Large intestine (tissue), 12 donors: ENCODE results near the gene TBXAS1. TPM values are rescaled to one million over a fixed set of nuclear protein-coding genes. Genes with fewer than 3 reads are reported as not detected.

Source experiments
- DNase-seq, 2 donors: peaks; one replicate each; pipeline versions ENCODE4 v3.0.0 to v3.0.0-alpha.2; 2013
- H3K27ac ChIP-seq: one replicate; pipeline ENCODE4 v1.5.1; 2013; ENCODE audit warnings: low read length
- H3K27me3 ChIP-seq: 2 replicates; pipeline ENCODE4 v1.6.1; 2013; ENCODE audit warnings: low read length; ENCODE audit not compliant: control insufficient read depth, insufficient read depth
- H3K36me3 ChIP-seq: 2 replicates; pipeline ENCODE4 v1.6.1; 2013; ENCODE audit warnings: low read length; ENCODE audit not compliant: control insufficient read depth, insufficient read depth
- H3K4me1 ChIP-seq: one replicate; pipeline ENCODE4 v1.6.1; 2013; ENCODE audit warnings: low read length; ENCODE audit not compliant: control insufficient read depth, insufficient read depth
- H3K4me3 ChIP-seq: one replicate; pipeline ENCODE4 v1.5.1; 2013; ENCODE audit warnings: low read length
- H3K9me3 ChIP-seq: one replicate; pipeline ENCODE4 v1.6.1; 2013; ENCODE audit warnings: mild to moderate bottlenecking, low read depth, low read length, moderate library complexity; ENCODE audit not compliant: control insufficient read depth
- whole genome bisulfite sequencing: methylation state at CpG from one replicate; pipeline ENCODE4 v1.1.5; 2013; ENCODE audit warnings: low lambda C conversion rate; ENCODE audit not compliant: insufficient coverage; 5-methylcytosine and 5-hydroxymethylcytosine counted together
- long read RNA-seq, 11 donors: transcript quantifications; one replicate each; lab custom pipeline, GENCODE V29; 2026
- polyA plus RNA-seq: library from polyadenylated mRNA; unstranded; fragments of 120-200 nt; gene quantifications from one replicate; pipeline ENCODE4 v1.2.1, GENCODE V29; 2013

TBXAS1 gene
- 9.6 TPM for polyA plus RNA-seq
- long read RNA-seq, donor 1, partial matches to known transcripts = 0 of 1 reads
- long read RNA-seq, donor 1, other reads (novel, unspliced or antisense) = 0 of 1 reads
- long read RNA-seq, donor 2, partial matches to known transcripts = 0 of 3 reads
- long read RNA-seq, donor 2, other reads (novel, unspliced or antisense) = 0 of 3 reads
- long read RNA-seq, donor 3, partial matches to known transcripts = 0 of 2 reads
- long read RNA-seq, donor 3, other reads (novel, unspliced or antisense) = 0 of 2 reads
- long read RNA-seq, donor 4 = 0 reads
- long read RNA-seq, donor 5, partial matches to known transcripts = 0 of 1 reads
- long read RNA-seq, donor 5, other reads (novel, unspliced or antisense) = 0 of 1 reads
- long read RNA-seq, donor 6, partial matches to known transcripts = 0 of 2 reads
- long read RNA-seq, donor 6, other reads (novel, unspliced or antisense) = 0 of 2 reads
- long read RNA-seq, donor 7, partial matches to known transcripts = 0 of 1 reads
- long read RNA-seq, donor 7, other reads (novel, unspliced or antisense) = 0 of 1 reads
- long read RNA-seq, donor 8, transcript TBXAS1-208 (13 exons, 1,963 nt) = major isoform, 5 of 5 reads
- long read RNA-seq, donor 8, partial matches to known transcripts = 0 of 5 reads
- long read RNA-seq, donor 8, other reads (novel, unspliced or antisense) = 0 of 5 reads
- long read RNA-seq, donor 9, partial matches to known transcripts = 0 of 4 reads
- long read RNA-seq, donor 9, other reads (novel, unspliced or antisense) = 0 of 4 reads
- long read RNA-seq, donor 10, partial matches to known transcripts = 0 of 2 reads
- long read RNA-seq, donor 10, other reads (novel, unspliced or antisense) = 0 of 2 reads
- long read RNA-seq, donor 11, partial matches to known transcripts = 0 of 1 reads
- long read RNA-seq, donor 11, other reads (novel, unspliced or antisense) = 0 of 1 reads

DNA sequence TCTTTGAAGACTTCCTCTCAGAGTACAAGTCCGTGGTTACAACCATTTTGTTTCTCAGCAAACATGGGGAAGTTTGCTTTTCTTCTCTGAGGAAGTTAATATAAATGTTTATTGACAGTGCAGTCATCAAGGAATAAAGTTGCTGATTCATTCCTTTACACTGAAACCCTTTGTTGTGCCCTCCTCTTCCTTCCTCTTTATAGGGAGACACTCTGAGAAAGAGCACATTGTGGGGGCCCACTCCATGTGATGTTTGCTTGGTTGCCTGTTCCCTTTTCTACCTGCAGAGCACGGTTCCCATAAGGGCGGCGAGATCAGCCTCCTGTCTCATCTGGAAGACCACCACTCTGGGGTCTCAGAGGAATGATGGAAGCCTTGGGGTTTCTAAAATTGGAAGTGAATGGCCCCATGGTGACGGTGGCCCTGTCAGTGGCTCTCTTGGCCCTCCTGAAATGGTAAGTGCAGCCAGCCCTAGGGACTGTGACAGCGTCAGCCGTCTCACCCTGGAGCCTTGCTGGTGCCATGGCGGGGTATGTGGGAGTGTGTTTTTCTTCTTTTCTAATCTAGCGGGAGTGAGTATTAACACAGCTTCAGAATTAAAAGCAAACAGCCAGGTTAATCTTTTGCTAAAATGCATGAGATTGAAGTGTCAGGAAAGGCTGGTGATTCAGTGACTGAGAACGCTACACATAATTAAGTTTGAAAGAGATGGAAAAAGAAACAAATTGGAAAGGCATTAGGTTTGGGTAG, at the start of gene TBXAS1:
TSS of gene TBXAS1 (plus strand) at position 240 of the 750 bp plus-strand sequence. CDS start at position 367, 127 bp downstream.
- peak in 1 of 2 donors; percentile 26 for DNase-seq
- Histone ChIP-seq H3K36me3 (no peaks in the 10 kb centered on the region), H3K27me3 (peaks cover 4% of the 10 kb centered on the region), H3K9me3 (no peaks in the 10 kb centered on the region), H3K27ac (no peak within 1 kb of the TSS), H3K4me3 (peak within 1 kb of the TSS; percentile 16), H3K4me1 (no peaks in the 10 kb centered on the region)
- WGBS = no CpG with 5 or more reads among the region's 10 CpGs

DNA sequence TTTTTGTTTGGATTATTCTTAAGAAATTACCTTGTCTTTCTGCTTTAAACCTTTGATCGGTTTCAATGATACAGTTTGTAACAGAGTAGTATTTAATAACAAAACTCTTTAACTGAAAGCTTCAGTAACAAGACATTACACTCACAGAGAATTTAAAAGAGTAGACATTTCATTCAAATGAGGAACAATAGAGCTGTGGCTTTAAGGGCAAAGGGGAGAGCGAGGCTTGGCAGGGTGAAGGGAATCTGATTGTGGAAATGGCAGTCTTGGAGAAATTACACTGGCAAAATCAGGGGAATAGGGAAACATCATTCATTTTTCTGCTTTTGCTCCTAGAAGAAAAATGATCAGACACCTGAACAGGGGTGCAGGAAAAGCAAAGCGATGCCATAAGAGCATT, 46.1 kb upstream of the TBXAS1 start:
- Histone ChIP-seq H3K4me1 (peaks cover 3% of the 10 kb centered on the region), H3K27ac (no peak overlapping the region), H3K4me3 (no peak overlapping the region), H3K9me3 (no peaks in the 10 kb centered on the region), H3K36me3 (no peaks in the 10 kb centered on the region), H3K27me3 (peaks cover 14% of the 10 kb centered on the region)
- WGBS = 86% methylated on average over 2 of the region's 3 CpGs
- DNase-seq = no peak

DNA sequence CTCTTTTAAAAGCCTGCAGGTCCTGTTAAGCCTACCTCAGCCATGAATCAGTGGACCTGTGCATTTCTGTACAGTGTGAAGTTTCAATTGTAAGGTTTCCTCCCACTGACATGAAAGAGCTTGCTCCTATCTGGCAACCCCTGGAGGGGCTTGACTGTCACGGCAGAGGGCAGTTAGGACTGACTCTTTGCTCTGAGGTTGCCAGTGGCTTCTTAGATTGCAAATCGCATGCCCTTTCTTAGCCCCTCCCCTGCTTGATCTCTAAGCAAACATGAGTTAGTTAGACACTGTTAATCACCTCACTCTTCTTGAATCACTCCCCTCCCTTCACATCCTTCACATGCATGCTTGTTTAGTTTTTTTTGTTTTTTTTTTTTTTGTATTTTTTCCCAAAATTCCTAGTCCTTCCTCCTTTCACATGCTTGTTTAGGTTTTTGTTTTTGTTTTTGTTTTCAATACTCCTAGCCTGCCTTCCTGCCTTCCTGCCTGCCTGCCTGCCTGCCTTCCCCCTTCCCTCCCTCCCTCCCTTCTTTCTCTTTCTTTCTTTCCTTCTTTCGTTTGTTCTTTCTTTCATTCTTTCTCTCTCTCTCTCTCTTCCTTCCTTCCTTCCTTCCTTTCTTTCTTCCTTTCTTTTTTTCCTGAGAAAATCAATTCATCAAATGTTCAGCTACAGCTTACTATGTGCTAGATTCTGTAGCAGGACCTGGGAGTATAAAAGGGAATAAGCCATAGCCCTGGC, 45.2 kb upstream of the TBXAS1 start:
- DNase-seq = no peak
- peaks cover under 1% of the 10 kb centered on the region for H3K4me1 ChIP-seq
- 31% methylated on average over 2 of the region's 3 CpGs for WGBS
- no peak overlapping the region for H3K4me3 ChIP-seq
- H3K9me3 ChIP-seq = no peaks in the 10 kb centered on the region
- no peak overlapping the region for H3K27ac ChIP-seq
- H3K27me3 ChIP-seq = peaks cover 14% of the 10 kb centered on the region
- no peaks in the 10 kb centered on the region for H3K36me3 ChIP-seq

DNA sequence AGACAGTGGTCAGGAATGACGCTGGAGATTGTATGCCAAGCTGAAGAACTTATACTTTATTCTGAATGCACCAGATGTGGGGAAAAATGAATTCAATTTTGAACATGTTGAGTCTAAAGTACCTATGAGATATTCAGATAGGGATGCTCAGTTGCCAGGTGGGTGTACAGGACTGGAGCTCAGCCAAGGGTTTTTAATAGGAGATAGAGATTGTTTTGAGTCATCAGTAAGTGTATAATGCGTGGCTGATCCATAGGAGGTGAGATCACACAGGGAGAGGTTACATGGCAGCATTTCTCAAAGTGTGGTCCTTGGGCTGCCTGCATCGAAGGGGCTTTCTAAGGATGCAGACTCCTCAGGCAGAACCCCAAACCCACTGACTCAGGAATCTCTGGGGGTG, 44.4 kb upstream of the TBXAS1 start:
- H3K4me3 ChIP-seq = no peak overlapping the region
- 100% methylated on average over 1 of the region's 3 CpGs for WGBS
- DNase-seq = no peak
- H3K4me1 ChIP-seq = no peaks in the 10 kb centered on the region
- no peaks in the 10 kb centered on the region for H3K9me3 ChIP-seq
- H3K27ac ChIP-seq = no peak overlapping the region
- H3K36me3 ChIP-seq = no peaks in the 10 kb centered on the region
- peaks cover 8% of the 10 kb centered on the region for H3K27me3 ChIP-seq

DNA sequence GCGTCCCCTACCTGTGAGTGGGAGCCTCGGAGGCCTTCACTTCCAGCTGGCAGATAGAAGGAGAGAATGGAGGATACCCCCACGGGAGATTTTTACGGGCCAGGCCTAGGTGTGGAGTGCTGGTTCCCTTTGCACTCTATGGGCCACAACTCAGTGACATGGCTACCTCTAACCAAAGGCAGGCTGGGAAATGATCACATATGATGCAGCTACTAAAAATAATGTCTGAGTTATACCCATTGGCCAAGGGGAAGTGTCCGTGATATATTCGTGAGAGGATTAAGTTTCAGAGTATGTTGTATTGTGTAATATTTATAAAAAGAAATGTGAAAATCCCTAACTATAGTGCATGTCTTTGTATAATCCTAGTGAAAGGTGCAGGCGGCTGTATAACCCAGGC, 37.7 kb upstream of the TBXAS1 start:
- whole genome bisulfite sequencing = 100% methylated on average over 2 of the region's 7 CpGs
- Histone ChIP-seq H3K36me3 (no peaks in the 10 kb centered on the region), H3K27ac (no peak overlapping the region)

DNA sequence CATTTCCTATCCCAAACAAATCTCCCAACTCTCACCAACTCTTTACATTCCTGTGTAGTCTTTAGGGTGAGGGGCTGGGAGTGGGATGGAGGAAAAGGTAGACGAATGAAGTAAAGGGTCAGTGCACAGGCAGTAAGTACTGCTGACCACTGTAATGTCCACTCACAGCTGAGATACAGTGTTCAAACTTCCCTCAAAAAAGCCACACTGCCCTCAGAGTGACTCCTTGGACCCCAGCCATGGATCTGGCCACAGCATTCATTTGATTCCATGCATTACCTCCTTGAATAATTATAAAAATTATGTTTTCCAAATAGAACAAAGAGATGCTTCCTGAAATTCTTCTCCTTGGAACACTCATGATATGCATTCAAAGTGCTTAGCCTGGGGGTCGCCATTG, 31.5 kb upstream of the TBXAS1 start:
- H3K4me3 ChIP-seq = no peak overlapping the region
- H3K9me3 ChIP-seq = no peaks in the 10 kb centered on the region
- no peaks in the 10 kb centered on the region for H3K36me3 ChIP-seq
- WGBS = no CpG with 5 or more reads among the region's 2 CpGs
- DNase-seq = no peak
- H3K27ac ChIP-seq = no peak overlapping the region
- H3K4me1 ChIP-seq = no peaks in the 10 kb centered on the region
- no peaks in the 10 kb centered on the region for H3K27me3 ChIP-seq

More for the DNA sequence above, 37.7 kb upstream of the TBXAS1 start:
- DNase-seq = no peak
- Histone ChIP-seq H3K9me3 (no peaks in the 10 kb centered on the region), H3K27me3 (no peaks in the 10 kb centered on the region), H3K4me1 (no peaks in the 10 kb centered on the region), H3K4me3 (no peak overlapping the region)

DNA sequence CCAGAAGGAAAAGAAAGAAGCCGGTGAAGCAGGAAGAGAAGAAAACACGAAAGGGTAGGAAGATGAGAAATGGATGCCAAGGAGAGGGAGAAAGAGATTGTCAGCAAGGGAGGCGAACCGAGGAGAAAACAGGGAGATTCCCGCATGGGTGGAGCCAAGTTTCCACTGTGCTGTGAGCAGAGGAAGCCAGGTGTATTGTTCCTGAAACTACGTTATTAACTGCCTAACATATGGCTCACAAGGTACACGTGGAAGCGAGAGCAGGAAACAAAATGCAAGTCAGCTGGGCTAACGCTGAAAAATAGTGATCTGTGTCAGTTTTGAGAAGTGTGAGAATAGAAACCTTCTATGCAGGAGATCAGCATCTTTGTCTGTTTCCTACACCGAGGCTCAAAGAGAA, 30.8 kb upstream of the TBXAS1 start:
- H3K9me3 ChIP-seq = no peaks in the 10 kb centered on the region
- 44% methylated on average over 4 of the region's 10 CpGs for WGBS
- H3K36me3 ChIP-seq = no peaks in the 10 kb centered on the region
- no peaks in the 10 kb centered on the region for H3K4me1 ChIP-seq
- no peak overlapping the region for H3K27ac ChIP-seq
- H3K4me3 ChIP-seq = no peak overlapping the region
- no peaks in the 10 kb centered on the region for H3K27me3 ChIP-seq
- DNase-seq = peak in 1 of 2 donors; percentile 35

DNA sequence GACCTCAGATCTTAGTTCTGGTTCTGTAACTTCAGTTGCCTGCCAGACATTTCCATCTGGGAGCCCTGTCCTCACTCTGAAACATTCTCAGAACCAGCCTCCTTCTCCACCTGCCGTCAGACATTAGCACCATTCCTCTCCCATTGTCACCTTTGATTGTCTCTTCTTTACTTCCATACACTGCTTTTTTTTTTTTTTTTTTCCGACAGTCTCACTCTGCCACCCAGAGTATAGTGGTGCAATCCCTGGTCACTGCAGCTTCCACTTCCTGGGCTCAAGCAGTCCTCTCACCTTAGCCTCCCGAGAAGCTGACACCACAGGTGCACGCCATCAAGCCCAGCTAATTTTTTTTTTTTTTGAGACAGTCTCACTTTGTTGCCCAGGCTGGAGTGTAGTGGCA, 30.2 kb upstream of the TBXAS1 start:
- Histone ChIP-seq H3K4me3 (no peak overlapping the region), H3K9me3 (no peaks in the 10 kb centered on the region), H3K27ac (no peak overlapping the region), H3K4me1 (no peaks in the 10 kb centered on the region), H3K36me3 (no peaks in the 10 kb centered on the region), H3K27me3 (no peaks in the 10 kb centered on the region)
- WGBS = 100% methylated on average over 1 of the region's 4 CpGs
- DNase-seq = no peak

DNA sequence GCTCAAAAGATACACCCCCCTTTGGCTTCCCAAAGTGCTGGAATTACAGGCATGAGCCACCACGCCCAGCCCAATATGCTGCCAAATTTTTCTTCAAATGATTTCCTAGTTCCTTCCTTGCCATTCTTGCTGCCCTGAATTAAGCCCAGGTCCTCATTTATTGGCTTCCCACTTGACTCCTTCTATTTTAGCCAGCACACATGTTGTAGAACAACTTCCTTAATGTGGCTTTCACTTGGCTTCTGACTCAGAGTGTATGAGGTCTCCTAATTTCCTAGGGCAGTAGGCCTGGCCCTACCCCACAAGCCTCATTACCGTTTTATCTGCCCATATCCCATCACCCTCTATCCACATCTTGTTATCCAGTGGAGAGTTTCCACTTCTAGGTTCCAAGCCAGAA, 29.5 kb upstream of the TBXAS1 start:
- Histone ChIP-seq H3K27me3 (no peaks in the 10 kb centered on the region), H3K27ac (no peak overlapping the region), H3K36me3 (no peaks in the 10 kb centered on the region), H3K4me1 (no peaks in the 10 kb centered on the region), H3K4me3 (no peak overlapping the region), H3K9me3 (no peaks in the 10 kb centered on the region)
- DNase-seq = no peak
- 82% methylated on average over 2 of the region's 2 CpGs for WGBS
